Measurements from ENCODE around the gene CCDC86. TPM values are rescaled to one million over a fixed set of nuclear protein-coding genes. Genes with fewer than 3 reads are reported as not detected.

Gene CCDC86
- total RNA-seq, 1 experiment from 2014 or later: 53.5 TPM

GRCh38 chr11:60835534-60835846 lies 6.4 kb upstream of the CCDC86 start:
- ChIA-PET POLR2A (no interaction called here), CTCF (interaction anchor here (2.7 to 5.4 kb wide), 2 partner anchors 52 to 64 kb away, joined by 9 to 57 read pairs; no protein-coding TSS in a partner anchor)
- Mint-ChIP-seq H3K4me3 (no peak overlapping the region), H3K4me1 (no peaks in the 10 kb centered on the region), H3K36me3 (no peaks in the 10 kb centered on the region), H3K9me3 (no peaks in the 10 kb centered on the region), H3K27me3 (ENCODE audit: low read depth) (peaks cover 13% of the 10 kb centered on the region), H3K27ac (no peak overlapping the region)
- DNase-seq (ENCODE audit: low spot score) (no peak), ATAC-seq (no peak)
- TF ChIP-seq MAX (CRISPR knock-in tag; IDR thresholded peaks at IDR 0.05) (no peak), FOXP1 (CRISPR knock-in tag; IDR thresholded peaks at IDR 0.05; ENCODE audit: borderline replicate concordance) (no peak), FOXJ3 (CRISPR knock-in tag; IDR thresholded peaks at IDR 0.05; ENCODE audit: borderline replicate concordance) (no peak), RORB (CRISPR knock-in tag; IDR thresholded peaks at IDR 0.05) (no peak), TEAD4 (CRISPR knock-in tag; IDR thresholded peaks at IDR 0.05) (no peak), ZNF263 (CRISPR knock-in tag; IDR thresholded peaks at IDR 0.05; ENCODE audit: low read depth) (no peak), ZNF317 (CRISPR knock-in tag; IDR thresholded peaks at IDR 0.05; ENCODE audit: borderline replicate concordance, low read depth) (no peak), MYBL2 (CRISPR knock-in tag; IDR thresholded peaks at IDR 0.05) (no peak), CTCF (IDR thresholded peaks at IDR 0.05) (no peak), ESRRA (CRISPR knock-in tag; IDR thresholded peaks at IDR 0.05; ENCODE audit: borderline replicate concordance) (no peak), ERG (CRISPR knock-in tag; IDR thresholded peaks at IDR 0.05) (no peak), KAT7 (CRISPR knock-in tag; IDR thresholded peaks at IDR 0.05; ENCODE audit: borderline replicate concordance) (no peak), ELF4 (CRISPR knock-in tag; IDR thresholded peaks at IDR 0.05; ENCODE audit: low read depth) (no peak)
- TF ChIP-seq, protein P1, sequence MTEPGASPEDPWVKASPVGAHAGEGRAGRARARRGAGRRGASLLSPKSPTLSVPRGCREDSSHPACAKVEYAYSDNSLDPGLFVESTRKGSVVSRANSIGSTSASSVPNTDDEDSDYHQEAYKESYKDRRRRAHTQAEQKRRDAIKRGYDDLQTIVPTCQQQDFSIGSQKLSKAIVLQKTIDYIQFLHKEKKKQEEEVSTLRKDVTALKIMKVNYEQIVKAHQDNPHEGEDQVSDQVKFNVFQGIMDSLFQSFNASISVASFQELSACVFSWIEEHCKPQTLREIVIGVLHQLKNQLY (CRISPR knock-in tag; IDR thresholded peaks at IDR 0.05): no peak
- TF ChIP-seq, protein P2, sequence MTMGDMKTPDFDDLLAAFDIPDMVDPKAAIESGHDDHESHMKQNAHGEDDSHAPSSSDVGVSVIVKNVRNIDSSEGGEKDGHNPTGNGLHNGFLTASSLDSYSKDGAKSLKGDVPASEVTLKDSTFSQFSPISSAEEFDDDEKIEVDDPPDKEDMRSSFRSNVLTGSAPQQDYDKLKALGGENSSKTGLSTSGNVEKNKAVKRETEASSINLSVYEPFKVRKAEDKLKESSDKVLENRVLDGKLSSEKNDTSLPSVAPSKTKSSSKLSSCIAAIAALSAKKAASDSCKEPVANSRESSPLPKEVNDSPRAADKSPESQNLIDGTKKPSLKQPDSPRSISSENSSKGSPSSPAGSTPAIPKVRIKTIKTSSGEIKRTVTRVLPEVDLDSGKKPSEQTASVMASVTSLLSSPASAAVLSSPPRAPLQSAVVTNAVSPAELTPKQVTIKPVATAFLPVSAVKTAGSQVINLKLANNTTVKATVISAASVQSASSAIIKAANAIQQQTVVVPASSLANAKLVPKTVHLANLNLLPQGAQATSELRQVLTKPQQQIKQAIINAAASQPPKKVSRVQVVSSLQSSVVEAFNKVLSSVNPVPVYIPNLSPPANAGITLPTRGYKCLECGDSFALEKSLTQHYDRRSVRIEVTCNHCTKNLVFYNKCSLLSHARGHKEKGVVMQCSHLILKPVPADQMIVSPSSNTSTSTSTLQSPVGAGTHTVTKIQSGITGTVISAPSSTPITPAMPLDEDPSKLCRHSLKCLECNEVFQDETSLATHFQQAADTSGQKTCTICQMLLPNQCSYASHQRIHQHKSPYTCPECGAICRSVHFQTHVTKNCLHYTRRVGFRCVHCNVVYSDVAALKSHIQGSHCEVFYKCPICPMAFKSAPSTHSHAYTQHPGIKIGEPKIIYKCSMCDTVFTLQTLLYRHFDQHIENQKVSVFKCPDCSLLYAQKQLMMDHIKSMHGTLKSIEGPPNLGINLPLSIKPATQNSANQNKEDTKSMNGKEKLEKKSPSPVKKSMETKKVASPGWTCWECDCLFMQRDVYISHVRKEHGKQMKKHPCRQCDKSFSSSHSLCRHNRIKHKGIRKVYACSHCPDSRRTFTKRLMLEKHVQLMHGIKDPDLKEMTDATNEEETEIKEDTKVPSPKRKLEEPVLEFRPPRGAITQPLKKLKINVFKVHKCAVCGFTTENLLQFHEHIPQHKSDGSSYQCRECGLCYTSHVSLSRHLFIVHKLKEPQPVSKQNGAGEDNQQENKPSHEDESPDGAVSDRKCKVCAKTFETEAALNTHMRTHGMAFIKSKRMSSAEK (CRISPR knock-in tag; IDR thresholded peaks at IDR 0.05; ENCODE audit: borderline replicate concordance): no peak

- no peaks in the 10 kb centered on the region for H3K36me3 Mint-ChIP-seq
- H3K4me3 Mint-ChIP-seq: no peak overlapping the region
- H3K27ac Mint-ChIP-seq: no peak overlapping the region
- peaks cover 10% of the 10 kb centered on the region for H3K4me1 Mint-ChIP-seq
- CTCF ChIA-PET: interaction anchor here (1.0 to 5.4 kb wide), 7 partner anchors 9 to 87 kb away, joined by 3 to 57 read pairs (median 7); partner anchors contain the start of genes TMEM132A and ZP1
- DNase-seq (ENCODE audit: low spot score) (no peak), ATAC-seq (no peak)
- POLR2A ChIA-PET: no interaction called here
- H3K27me3 Mint-ChIP-seq (ENCODE audit: low read depth): peaks cover 13% of the 10 kb centered on the region
- no peak for TF ChIP-seq NFATC4 (CRISPR knock-in tag; IDR thresholded peaks at IDR 0.05)
- no peak for TF ChIP-seq GRHL2 (CRISPR knock-in tag; IDR thresholded peaks at IDR 0.05; ENCODE audit: insufficient replicate concordance, severe bottlenecking)
- TF ChIP-seq SMAD4 (CRISPR knock-in tag; IDR thresholded peaks at IDR 0.05): no peak
- TF ChIP-seq JUN (CRISPR knock-in tag; IDR thresholded peaks at IDR 0.05): no peak
- no peak for TF ChIP-seq ZNF396 (CRISPR knock-in tag; IDR thresholded peaks at IDR 0.05; ENCODE audit: borderline replicate concordance)
- H3K9me3 Mint-ChIP-seq: no peaks in the 10 kb centered on the region
Observed at GRCh38 chr11:60836866-60837515, 4.9 kb upstream of the CCDC86 start.
